NCI-H345 treated with DMSO at 0.1 percent for 48 hours (cell line): ENCODE measurements around the gene ACSS1.

ENCODE experiments used
- DNase-seq: peaks from one replicate; lab custom pipeline; 2025; ENCODE audit not compliant: unreplicated experiment; lab: John Stamatoyannopoulos, UW

ACSS1 gene

GRCh38 chr20:24996449-24997377 is 61.2 kb downstream of the ACSS1 start:
- no peak for DNase-seq

- DNase-seq = peak; percentile 77
These were observed 62.0 kb downstream of the ACSS1 start for GRCh38 chr20:24995741-24996448.

DNA sequence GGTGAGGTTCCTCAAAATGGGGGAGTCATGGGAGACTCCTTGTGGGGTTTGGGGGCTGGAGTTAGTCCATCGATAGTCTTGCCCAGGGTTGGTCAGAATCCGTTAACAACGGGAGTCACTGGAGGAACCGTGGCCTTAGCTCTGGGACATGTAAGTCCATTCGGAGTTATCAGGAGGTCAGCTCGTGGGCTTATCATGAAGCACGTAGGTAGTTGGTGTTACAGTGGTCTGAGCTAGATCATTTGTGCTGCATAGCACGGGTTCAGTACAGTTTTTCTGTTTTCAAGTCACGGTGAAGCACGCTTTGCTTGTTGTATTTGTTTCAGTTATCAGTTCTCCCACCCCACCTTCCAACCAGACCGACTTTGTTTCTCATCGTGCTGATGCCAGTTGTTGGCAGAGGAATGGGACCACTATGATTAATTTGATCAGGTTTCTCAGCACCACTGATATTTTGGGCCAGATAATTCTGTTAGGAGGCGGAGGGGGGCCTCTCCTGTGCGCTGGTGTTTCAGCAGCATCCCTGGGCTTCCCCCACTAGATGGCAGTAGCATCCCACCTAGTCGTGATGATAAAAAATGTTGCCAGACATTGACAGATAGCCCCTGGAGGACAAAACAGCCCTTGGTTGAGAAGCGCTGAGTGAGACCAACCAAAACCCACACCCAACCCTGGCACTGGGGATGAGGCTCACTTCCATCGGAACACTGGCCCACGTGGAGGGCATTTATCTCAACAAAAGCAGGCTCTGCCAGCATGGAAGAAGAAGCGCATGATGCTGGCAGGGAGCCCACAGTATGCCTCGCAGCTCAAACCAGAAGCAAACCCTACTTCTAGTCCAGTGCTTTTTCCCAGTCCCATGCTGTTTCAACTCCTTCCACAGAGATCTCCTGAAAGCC is 63.2 kb downstream of the ACSS1 start:
- peak; percentile 88 for DNase-seq

GRCh38 chr20:24994186-24994465 is 63.8 kb downstream of the ACSS1 start:
- no peak for DNase-seq

DNA sequence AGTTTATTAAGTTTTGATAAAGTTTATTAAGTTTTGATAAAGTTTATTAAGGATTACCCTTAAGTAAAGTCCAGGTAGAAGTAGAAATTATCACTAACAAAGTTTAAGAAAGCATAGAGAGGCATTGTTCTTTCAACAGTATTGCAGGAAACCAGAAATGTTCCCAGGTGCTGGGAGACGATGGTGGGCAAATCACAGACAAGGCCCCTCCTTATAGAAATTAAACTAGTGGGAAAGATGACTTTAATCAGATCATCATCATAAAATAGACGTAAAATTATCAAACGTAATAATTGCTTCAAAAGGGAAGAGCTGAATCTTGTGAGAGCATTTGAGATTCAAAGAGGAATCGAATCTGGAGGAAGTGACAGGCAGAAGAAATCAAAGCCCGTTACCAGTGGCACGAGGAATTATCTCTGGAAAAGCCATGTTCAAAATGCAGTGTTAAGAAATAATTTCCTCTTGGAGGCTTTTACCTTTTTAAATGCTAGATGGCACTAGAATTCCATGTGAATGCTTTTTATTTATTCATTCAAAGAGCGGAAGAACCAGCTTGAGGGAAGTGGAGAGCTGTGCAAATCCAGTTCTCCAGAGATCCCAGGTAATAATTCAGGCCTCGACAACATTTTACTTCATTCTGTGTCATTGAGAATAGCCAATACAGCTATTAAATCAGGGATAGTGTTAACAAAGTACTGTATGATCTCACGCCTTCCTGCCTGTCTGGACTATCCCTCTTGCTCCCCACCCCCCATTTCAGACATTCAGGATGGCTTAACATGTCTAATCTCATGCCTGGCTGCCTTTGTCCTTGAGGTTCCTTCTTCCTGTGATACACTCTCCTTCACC is 64.4 kb downstream of the ACSS1 start:
- peak; percentile 64 for DNase-seq

DNA sequence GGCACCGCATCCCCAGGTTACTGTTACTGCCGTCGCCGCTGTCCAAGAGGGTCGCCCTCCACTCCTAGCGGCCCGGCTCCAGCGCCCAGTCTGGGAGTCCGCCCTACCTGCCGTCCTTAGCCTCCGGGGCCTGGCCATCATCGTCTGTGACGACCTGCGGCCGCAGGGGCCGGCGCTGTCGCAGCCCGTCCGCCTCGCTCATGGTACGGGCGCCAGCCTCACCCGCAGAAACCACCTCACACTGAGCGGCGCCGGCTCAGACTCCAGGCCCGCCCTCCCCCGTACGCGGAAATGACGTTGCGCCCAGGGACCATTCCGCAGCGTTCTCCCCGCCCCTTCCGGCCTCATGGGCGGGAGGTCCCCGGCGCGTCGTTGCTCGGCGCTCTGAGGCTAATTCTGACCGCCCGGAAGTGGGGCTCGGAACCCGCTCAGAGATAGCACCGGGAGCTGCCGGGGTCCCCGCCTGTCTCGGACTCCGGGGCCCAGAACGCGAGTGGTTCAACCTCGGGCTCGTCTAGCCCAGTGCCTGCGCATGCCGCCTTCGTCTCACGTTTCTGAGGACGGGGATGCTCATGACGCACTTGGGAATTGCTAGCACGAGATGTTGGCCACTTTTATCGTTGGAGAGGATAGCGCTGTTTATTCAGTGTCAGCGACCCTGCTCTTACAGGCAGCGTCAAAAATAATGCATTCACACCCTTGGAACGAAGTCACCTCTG is 65.3 kb downstream of the ACSS1 start, which contains the start of gene APMAP:
APMAP (minus strand) TSS at position 265 of the 719 bp plus-strand sequence; CDS start at position 202, 63 bp downstream.
- DNase-seq = peak; percentile 96

GRCh38 chr20:24991897-24992486 is 65.9 kb downstream of the ACSS1 start:
- no peak for DNase-seq

GRCh38 chr20:24990810-24991252 is 67.1 kb downstream of the ACSS1 start:
- no peak for DNase-seq

- no peak for DNase-seq
These were observed 68.8 kb downstream of the ACSS1 start for GRCh38 chr20:24989162-24989561.

- no peak for DNase-seq
These were observed 69.8 kb downstream of the ACSS1 start for GRCh38 chr20:24987873-24988835.

DNA sequence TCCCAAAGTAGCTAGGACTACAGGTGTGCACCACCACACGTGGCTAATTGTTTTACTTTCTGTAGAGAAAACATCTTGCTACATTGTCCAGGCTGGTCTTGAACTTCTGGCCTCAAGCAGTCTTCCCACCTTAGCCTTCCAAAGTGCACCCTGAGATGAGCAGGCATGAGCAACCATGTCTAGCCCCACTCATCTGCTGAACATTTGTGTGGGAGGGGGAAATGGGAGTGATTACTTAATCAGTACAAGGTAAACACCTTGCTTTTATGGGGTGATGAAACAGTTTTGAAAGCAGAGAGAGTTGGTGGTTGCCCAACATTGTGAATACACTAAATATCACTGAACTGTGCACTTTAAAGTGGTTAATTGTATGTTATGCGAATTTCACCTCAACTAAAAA is 70.7 kb downstream of the ACSS1 start:
- DNase-seq = no peak

DNA sequence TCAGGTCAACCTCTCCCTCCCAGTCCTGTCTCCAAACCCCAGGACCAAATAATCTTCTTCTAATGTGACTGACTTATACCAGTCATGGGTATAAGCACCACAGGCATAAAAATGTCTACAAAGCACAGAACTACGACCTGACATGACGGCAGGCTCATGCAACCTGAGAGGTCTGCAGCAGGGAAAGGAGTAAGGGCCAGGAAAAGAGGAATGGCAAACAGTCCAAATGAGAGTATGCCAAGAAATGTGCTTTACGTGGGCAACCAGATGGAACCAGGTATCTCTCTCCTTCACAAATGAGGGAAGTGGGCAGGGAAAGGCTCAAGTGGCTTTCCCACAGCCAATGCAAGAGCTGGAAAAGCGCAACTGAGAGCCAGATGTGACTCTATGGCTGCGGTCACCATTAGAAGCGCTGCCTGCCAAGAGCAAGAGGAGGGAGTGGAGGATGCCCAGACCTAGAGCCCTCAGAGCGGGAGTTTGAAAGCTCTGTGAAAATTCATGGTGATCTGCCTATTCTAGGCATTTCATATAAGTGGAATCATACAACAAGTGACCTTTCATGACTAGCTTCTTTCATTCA is 71.4 kb downstream of the ACSS1 start:
- peak; percentile 23 for DNase-seq

GRCh38 chr20:24985802-24986201 is 72.1 kb downstream of the ACSS1 start:
- no peak for DNase-seq

DNA sequence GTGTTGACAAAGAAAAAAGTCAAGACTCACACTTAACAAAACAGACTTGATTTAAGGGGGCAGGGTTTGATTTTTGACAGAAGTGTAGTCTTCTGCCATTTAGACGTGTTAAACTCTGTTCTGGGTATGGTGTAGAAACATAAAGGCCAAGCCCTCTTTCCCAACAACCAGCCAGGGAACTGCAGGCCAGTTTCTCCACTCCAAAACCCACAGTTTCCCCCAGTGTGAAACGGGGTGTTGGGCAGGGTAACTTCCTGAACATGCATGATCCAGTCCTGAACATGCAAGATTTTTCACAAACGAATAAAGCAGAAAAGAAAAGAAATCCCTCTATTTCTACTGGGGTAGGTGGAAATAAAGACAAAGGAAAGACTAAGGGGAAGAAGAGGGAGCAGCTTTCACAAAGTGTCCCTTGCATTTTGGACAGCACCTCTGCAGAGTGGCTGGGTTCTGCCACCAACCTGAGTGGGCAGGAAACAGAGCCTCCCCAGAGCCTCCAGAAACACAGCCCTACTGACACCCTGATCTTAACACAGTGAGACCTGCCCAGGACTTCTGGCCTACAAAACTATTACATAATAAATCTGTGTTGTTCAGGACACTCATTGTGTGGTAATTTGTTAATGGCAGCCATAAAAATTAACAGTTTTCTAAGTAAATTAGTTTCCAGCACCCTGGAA is 72.8 kb downstream of the ACSS1 start:
- no peak for DNase-seq

DNA sequence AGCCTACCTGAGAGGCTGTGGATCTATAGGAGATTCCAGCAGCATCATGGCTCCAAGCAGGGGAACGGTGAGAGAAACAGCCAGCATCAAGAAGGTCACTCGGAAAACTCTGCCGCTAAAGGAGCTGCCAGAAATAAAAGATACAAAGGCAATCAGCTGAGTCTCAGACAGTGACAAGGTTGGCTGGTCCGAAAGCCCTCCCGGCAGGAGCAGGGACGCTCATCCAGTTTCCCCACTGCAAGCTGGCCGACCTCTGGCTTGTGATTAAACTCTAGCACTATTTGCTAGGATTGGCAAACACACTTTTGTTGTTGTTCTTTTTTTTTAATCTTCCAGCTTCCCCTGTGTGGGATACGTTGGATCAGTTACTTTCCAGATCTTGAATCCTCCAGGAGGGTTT is 74.0 kb downstream of the ACSS1 start:
- DNase-seq = no peak

DNA sequence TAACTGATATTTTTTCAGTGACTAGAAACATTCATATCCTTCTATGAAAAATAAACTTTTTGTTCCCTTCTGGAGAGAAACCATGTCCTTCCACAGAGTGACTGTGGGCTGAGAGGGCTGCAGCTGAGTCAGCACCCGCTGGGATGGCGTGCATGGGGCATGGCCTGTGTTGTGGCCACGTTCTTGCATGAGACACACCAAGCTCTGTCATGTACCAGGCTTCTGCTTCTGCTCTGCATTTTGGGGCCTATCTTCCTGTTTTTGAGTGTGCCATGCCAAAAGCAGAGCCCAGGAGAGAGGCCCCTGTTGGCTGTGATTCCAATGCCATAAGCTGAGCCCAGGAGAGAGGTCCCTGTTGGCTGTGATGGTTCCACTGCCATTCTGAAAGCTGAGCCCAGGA is 76.1 kb downstream of the ACSS1 start:
- DNase-seq = no peak

DNA sequence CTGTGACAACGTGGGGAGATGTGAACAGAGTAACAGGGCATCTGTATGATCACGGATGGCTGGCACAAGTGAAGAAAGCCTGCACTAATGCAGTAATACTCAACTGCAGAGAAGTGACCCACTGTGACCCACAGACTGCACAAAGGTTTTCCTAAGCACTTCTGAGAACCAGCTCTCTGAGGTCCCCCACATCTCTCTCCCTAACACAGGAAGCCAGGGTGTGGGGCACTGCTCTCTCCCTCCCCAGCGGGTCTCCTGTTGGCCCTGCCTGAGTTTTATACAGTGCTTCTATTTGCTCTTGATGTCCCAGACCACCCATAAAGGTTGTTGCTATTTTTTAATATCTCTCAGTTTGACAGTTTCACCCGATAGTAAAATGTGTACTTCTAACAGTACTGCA is 76.7 kb downstream of the ACSS1 start:
- no peak for DNase-seq
